ENCODE results near the gene SIK2. TPM values are rescaled to one million over a fixed set of nuclear protein-coding genes. Genes with fewer than 3 reads are reported as not detected.

SIK2 gene
- total RNA-seq, 3 donors from 2014 or later (not counting 1 experiment from before 2014, with no cell fraction given): 7.1 to 14.3 (median 8.4) TPM

DNA sequence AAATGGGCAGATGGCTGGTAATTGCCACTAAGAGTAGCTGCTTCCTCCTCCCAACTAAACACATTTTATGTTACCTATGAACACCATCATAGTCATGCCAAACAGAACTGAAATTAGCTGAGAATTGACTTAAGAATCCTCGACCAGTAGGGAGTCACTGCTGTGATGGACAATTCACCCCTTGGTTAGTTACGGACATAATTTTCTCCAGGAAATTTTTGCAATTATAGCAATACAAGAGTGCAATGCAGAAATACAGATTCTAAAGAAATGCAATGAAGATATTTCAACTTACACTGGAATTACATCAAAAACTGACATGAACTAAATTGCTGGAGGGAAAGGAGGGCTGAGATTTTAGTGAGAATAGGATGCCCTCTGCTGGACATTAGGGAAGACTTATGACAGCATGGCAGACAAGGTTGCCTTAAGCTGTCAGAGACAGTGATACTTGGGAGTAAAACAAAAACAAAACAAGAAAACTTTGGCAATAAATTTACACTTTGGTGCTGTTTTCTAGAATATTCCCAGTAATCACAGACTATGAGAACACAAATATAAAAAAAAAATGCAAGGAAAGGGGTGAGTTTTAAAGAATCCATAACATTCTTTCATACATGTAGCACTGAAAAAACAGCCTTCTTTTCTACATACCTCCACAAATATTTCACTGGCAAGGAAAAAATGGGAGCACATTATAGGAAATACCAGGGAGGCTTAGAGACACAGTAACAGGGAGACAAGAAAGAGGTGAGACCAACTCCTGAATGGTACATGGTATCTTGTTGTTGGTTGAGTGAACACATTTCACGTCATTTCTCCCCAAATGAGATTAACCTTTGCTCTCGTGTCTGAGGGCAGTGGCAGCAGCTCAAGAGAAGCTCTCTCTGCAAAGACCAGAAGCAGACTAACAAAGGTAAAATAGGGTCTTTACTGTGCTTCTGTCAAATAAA is 175.1 kb downstream of the SIK2 start:
- DNase-seq (peak in 1 of 2 donors; percentile 82), ATAC-seq (peak; percentile 81 to 91 (median 88))
- no peak overlapping the region for H3K27ac Mint-ChIP-seq
- Histone ChIP-seq H3K9me3 (ENCODE audit: control insufficient read depth, insufficient read depth, low read length) (no peaks in the 10 kb centered on the region), H3K4me3 (ENCODE audit: low read length) (no peak overlapping the region), H3K36me3 (ENCODE audit: control insufficient read depth, insufficient read depth, low read length) (no peaks in the 10 kb centered on the region), H3K27me3 (ENCODE audit: control insufficient read depth, insufficient read depth, low read length) (no peaks in the 10 kb centered on the region), H3K4me1 (ENCODE audit: control insufficient read depth, insufficient read depth, low read length) (no peaks in the 10 kb centered on the region), H3K27ac (ENCODE audit: low read length) (no peak overlapping the region)
- H3K4me1 Mint-ChIP-seq: no peaks in the 10 kb centered on the region
- no peaks in the 10 kb centered on the region for H3K27me3 Mint-ChIP-seq (ENCODE audit: low read depth in 2 of 2)
- intact Hi-C loops (cut with micrococcal nuclease): loop anchor here (1.0 kb wide), 3 partner anchors 64 to 212 kb away; no protein-coding TSS in a partner anchor
- H3K9me3 Mint-ChIP-seq: no peaks in the 10 kb centered on the region
- H3K36me3 Mint-ChIP-seq: no peaks in the 10 kb centered on the region
- no peak overlapping the region for H3K4me3 Mint-ChIP-seq
- peak; percentile 68 for TF ChIP-seq CTCF (IDR thresholded peaks at IDR 0.05)
- 85% methylated on average over 4 of the region's 4 CpGs for WGBS (ENCODE audit: insufficient coverage)

GRCh38 chr11:111778047-111778558 is 175.9 kb downstream of the SIK2 start:
- H3K36me3 Mint-ChIP-seq: no peaks in the 10 kb centered on the region
- WGBS (ENCODE audit: insufficient coverage): 100% methylated on average over 3 of the region's 3 CpGs
- H3K27ac ChIP-seq (ENCODE audit: low read length): no peak overlapping the region
- H3K9me3 ChIP-seq (ENCODE audit: control insufficient read depth, insufficient read depth, low read length): no peaks in the 10 kb centered on the region
- ATAC-seq (no peak), DNase-seq (no peak)
- no peaks in the 10 kb centered on the region for H3K9me3 Mint-ChIP-seq
- H3K27ac Mint-ChIP-seq: no peak overlapping the region
- H3K4me1 ChIP-seq (ENCODE audit: control insufficient read depth, insufficient read depth, low read length): no peaks in the 10 kb centered on the region
- no peak for TF ChIP-seq CTCF (IDR thresholded peaks at IDR 0.05)
- no peak overlapping the region for H3K4me3 Mint-ChIP-seq
- H3K36me3 ChIP-seq (ENCODE audit: control insufficient read depth, insufficient read depth, low read length): no peaks in the 10 kb centered on the region
- H3K27me3 ChIP-seq (ENCODE audit: control insufficient read depth, insufficient read depth, low read length): no peaks in the 10 kb centered on the region
- intact Hi-C loops (cut with micrococcal nuclease): no loop called here
- no peaks in the 10 kb centered on the region for H3K27me3 Mint-ChIP-seq (ENCODE audit: low read depth in 2 of 2)
- H3K4me1 Mint-ChIP-seq: no peaks in the 10 kb centered on the region
- no peak overlapping the region for H3K4me3 ChIP-seq (ENCODE audit: low read length)

- DNase-seq: no peak
- no peaks in the 10 kb centered on the region for H3K27me3 Mint-ChIP-seq (ENCODE audit: low read depth in 2 of 2)
- no peaks in the 10 kb centered on the region for H3K36me3 Mint-ChIP-seq
- Histone ChIP-seq H3K27ac (ENCODE audit: low read length) (no peak overlapping the region), H3K9me3 (ENCODE audit: control insufficient read depth, insufficient read depth, low read length) (no peaks in the 10 kb centered on the region), H3K36me3 (ENCODE audit: control insufficient read depth, insufficient read depth, low read length) (no peaks in the 10 kb centered on the region), H3K4me1 (ENCODE audit: control insufficient read depth, insufficient read depth, low read length) (no peaks in the 10 kb centered on the region), H3K4me3 (ENCODE audit: low read length) (no peak overlapping the region), H3K27me3 (ENCODE audit: control insufficient read depth, insufficient read depth, low read length) (no peaks in the 10 kb centered on the region)
- no peak for ATAC-seq
- no peak overlapping the region for H3K27ac Mint-ChIP-seq
- TF ChIP-seq CTCF (IDR thresholded peaks at IDR 0.05): no peak
- H3K4me3 Mint-ChIP-seq: no peak overlapping the region
- WGBS (ENCODE audit: insufficient coverage): 90% methylated on average over 6 of the region's 6 CpGs
- intact Hi-C loops (cut with micrococcal nuclease): no loop called here
- H3K9me3 Mint-ChIP-seq: no peaks in the 10 kb centered on the region
- H3K4me1 Mint-ChIP-seq: no peaks in the 10 kb centered on the region
Measured at GRCh38 chr11:111779118-111779517, 176.9 kb downstream of the SIK2 start.

Other genes with a start within 250 kb of the SIK2 start
- 10 to 100 TPM in 1 of 3 donors, 1 to 10 TPM in 1, under 1 TPM in 1; 0.82 to 16.8 (median 1.1) TPM for gene POU2AF1, start 223.2 kb upstream of the SIK2 start, total RNA-seq
- not detected for gene BTG4, start 90.1 kb upstream of the SIK2 start, total RNA-seq
- gene HOATZ, start 87.7 kb upstream of the SIK2 start, total RNA-seq: not detected
- gene LAYN, start 61.7 kb upstream of the SIK2 start, total RNA-seq: 1 to 10 TPM in 1 of 3 donors, under 1 TPM in 1, not detected in 1; 0.94 to 1.8 TPM
- 10 to 100 TPM; 32.6 to 41.4 (median 40.8) TPM for gene PPP2R1B, start 163.9 kb downstream of the SIK2 start, total RNA-seq

Data from natural killer cell (primary cell).